Mammary epithelial cell (primary cell): ENCODE measurements around the gene RRP1.

Source experiments
- CTCF ChIP-seq, 2 donors: IDR thresholded peaks in 1 of 2; conservative IDR thresholded peaks in 1 of 2; 2 replicates each; pipeline ENCODE4 v1.5.1; 2011 to 2012; ENCODE audit warnings: inconsistent platforms in 2 of 2, low read length in 2 of 2, mild to moderate bottlenecking in 2 of 2, control low read depth in 1 of 2, low read depth in 1 of 2; ENCODE audit not compliant: insufficient read depth in 1 of 2; ENCODE audit errors: extremely low read depth in 1 of 2
- EZH2 ChIP-seq: IDR thresholded peaks from 2 replicates; pipeline ENCODE4 v1.6.1; 2012; ENCODE audit warnings: low read length, inconsistent platforms, borderline replicate concordance

GRCh38 chr21:43793243-43793642 lies 3.9 kb downstream of the RRP1 start:
- TF ChIP-seq CTCF (conservative IDR thresholded peaks at IDR 0.05 in 1 of 2, IDR thresholded peaks at IDR 0.05 in 1 of 2; ENCODE audit: extremely low read depth in 1 of 2, insufficient read depth in 1 of 2, low read depth in 1 of 2, low read length in 2 of 2) = no peak
- no peak for TF ChIP-seq EZH2
